Measurements from ENCODE around the gene TFIP11.

- TF ChIP-seq CTCF (IDR thresholded peaks at IDR 0.05) (no peak), POLR2A (IDR thresholded peaks at IDR 0.05) (no peak), EP300 (IDR thresholded peaks at IDR 0.05) (no peak)
These were observed 68.2 kb downstream of the TFIP11 start for GRCh38 chr22:26443901-26444690.
